ENCODE results near the gene EDN1.

Gene EDN1

GRCh38 chr6:12289933-12290820, at the start of gene EDN1:
Gene EDN1, plus strand, starts transcription at chr6:12290361. Its CDS starts 269 bp downstream, at chr6:12290630.
- DNase-seq (ENCODE audit: low read depth), result peak; percentile 16

GRCh38 chr6:12241493-12242175, 48.5 kb upstream of the EDN1 start:
- DNase-seq (ENCODE audit: low read depth), result no peak

- DNase-seq (ENCODE audit: low read depth), result no peak
These were observed 47.0 kb upstream of the EDN1 start for GRCh38 chr6:12243169-12243568.

- no peak for DNase-seq (ENCODE audit: low read depth)
These were observed 44.8 kb upstream of the EDN1 start for GRCh38 chr6:12245360-12245759.

GRCh38 chr6:12245763-12246718, 44.1 kb upstream of the EDN1 start:
- no peak for DNase-seq (ENCODE audit: low read depth)

GRCh38 chr6:12246900-12247299, 43.3 kb upstream of the EDN1 start:
- DNase-seq (ENCODE audit: low read depth), result no peak

GRCh38 chr6:12249541-12250382, 40.4 kb upstream of the EDN1 start:
- no peak for DNase-seq (ENCODE audit: low read depth)

- no peak for DNase-seq (ENCODE audit: low read depth)
These were observed 39.8 kb upstream of the EDN1 start for GRCh38 chr6:12250383-12250770.

GRCh38 chr6:12254210-12254609, 36.0 kb upstream of the EDN1 start:
- DNase-seq (ENCODE audit: low read depth), result no peak

- no peak for DNase-seq (ENCODE audit: low read depth)
These were observed 32.0 kb upstream of the EDN1 start for GRCh38 chr6:12258191-12258590.

- no peak for DNase-seq (ENCODE audit: low read depth)
These were observed 31.5 kb upstream of the EDN1 start for GRCh38 chr6:12258591-12259075.

- no peak for DNase-seq (ENCODE audit: low read depth)
These were observed 29.6 kb upstream of the EDN1 start for GRCh38 chr6:12260458-12261093.

GRCh38 chr6:12261502-12261901, 28.7 kb upstream of the EDN1 start:
- no peak for DNase-seq (ENCODE audit: low read depth)

- DNase-seq (ENCODE audit: low read depth), result no peak
These were observed 27.7 kb upstream of the EDN1 start for GRCh38 chr6:12262236-12263061.

- no peak for DNase-seq (ENCODE audit: low read depth)
These were observed 26.8 kb upstream of the EDN1 start for GRCh38 chr6:12263403-12263802.

- no peak for DNase-seq (ENCODE audit: low read depth)
These were observed 25.5 kb upstream of the EDN1 start for GRCh38 chr6:12264671-12265070.

GRCh38 chr6:12265296-12265695, 24.9 kb upstream of the EDN1 start:
- DNase-seq (ENCODE audit: low read depth), result no peak

- no peak for DNase-seq (ENCODE audit: low read depth)
These were observed 24.4 kb upstream of the EDN1 start for GRCh38 chr6:12265791-12266190.

GRCh38 chr6:12266571-12266970, 23.6 kb upstream of the EDN1 start:
- no peak for DNase-seq (ENCODE audit: low read depth)

GRCh38 chr6:12269110-12269509, 21.1 kb upstream of the EDN1 start:
- DNase-seq (ENCODE audit: low read depth), result no peak

All from stimulated activated CD8-positive, alpha-beta memory T cell treated with anti-CD3 and anti-CD28 coated beads, Interleukin-12 subunit alpha, Interleukin-12 subunit beta, amount 100 ng/mL, for 1 hour (primary cell).